ENCODE data around the gene STAT6. TPM values are rescaled to one million over a fixed set of nuclear protein-coding genes. Genes with fewer than 3 reads are reported as not detected.
"Not testable (repeated sequence)": the region's sequence is repeated elsewhere in the genome, so short reads cannot be mapped to it uniquely, and the experiment has no call there.

The STAT6 gene
- polyA plus RNA-seq, 10 donors: 32.6 to 53.5 (median 40.8) TPM

- DNase-seq: no peak
Measured at GRCh38 chr12:57055824-57056223, 55.3 kb downstream of the STAT6 start.

GRCh38 chr12:57053901-57054300 lies 57.3 kb downstream of the STAT6 start:
- not testable (repeated sequence) for DNase-seq

GRCh38 chr12:57053146-57053545 lies 58.0 kb downstream of the STAT6 start:
- DNase-seq: not testable (repeated sequence)

- DNase-seq: no peak
Measured at GRCh38 chr12:57051011-57051410, 60.2 kb downstream of the STAT6 start.

- no peak for DNase-seq
Measured at GRCh38 chr12:57049890-57050289, 61.3 kb downstream of the STAT6 start, which contains the start of gene MYO1A. Gene MYO1A, minus strand, starts transcription at chr12:57050129. Its CDS starts 1,806 bp downstream, at chr12:57048323.

GRCh38 chr12:57049119-57049446 lies 62.1 kb downstream of the STAT6 start:
- DNase-seq: no peak

- no peak for DNase-seq
Measured at GRCh38 chr12:57048423-57049118, 62.6 kb downstream of the STAT6 start.

- no peak for DNase-seq
Measured at GRCh38 chr12:57047981-57048380, 63.2 kb downstream of the STAT6 start.

GRCh38 chr12:57046947-57047890 lies 63.9 kb downstream of the STAT6 start:
- DNase-seq: no peak

GRCh38 chr12:57046086-57046791 lies 64.9 kb downstream of the STAT6 start:
- DNase-seq: no peak

Other genes starting within 250 kb of the STAT6 start
- under 1 TPM; 0.12 to 0.77 (median 0.35) TPM for gene SDR9C7, start 177.0 kb downstream of the STAT6 start, polyA plus RNA-seq (ENCODE audit: insufficient read length in 10 of 10)
- gene RDH16, start 153.8 kb downstream of the STAT6 start, polyA plus RNA-seq (ENCODE audit: insufficient read length in 10 of 10): under 1 TPM; 0.10 to 0.64 (median 0.39) TPM
- gene ZBTB39, start 104.8 kb downstream of the STAT6 start, polyA plus RNA-seq (ENCODE audit: insufficient read length in 10 of 10): 1 to 10 TPM; 4.6 to 7.0 (median 5.7) TPM
- under 1 TPM in 4 of 10 donors, not detected in 6; 0.24 to 0.75 (median 0.52) TPM for gene TAC3, start 94.8 kb downstream of the STAT6 start, polyA plus RNA-seq (ENCODE audit: insufficient read length in 10 of 10)
- gene MYO1A, start 61.2 kb downstream of the STAT6 start, polyA plus RNA-seq (ENCODE audit: insufficient read length in 10 of 10): under 1 TPM in 6 of 10 donors, not detected in 4; 0.11 to 0.71 (median 0.33) TPM
- gene NEMP1, start 32.6 kb downstream of the STAT6 start, polyA plus RNA-seq (ENCODE audit: insufficient read length in 10 of 10): 10 to 100 TPM; 13.5 to 26.0 (median 17.5) TPM
- 10 to 100 TPM; 23.9 to 40.1 (median 30.4) TPM for gene NAB2, start 22.2 kb downstream of the STAT6 start, polyA plus RNA-seq (ENCODE audit: insufficient read length in 10 of 10)
- gene LRP1, start 17.1 kb upstream of the STAT6 start, polyA plus RNA-seq (ENCODE audit: insufficient read length in 10 of 10): 100 to 1,000 TPM in 9 of 10 donors, 10 to 100 TPM in 1; 95.2 to 226 (median 134) TPM
- gene LRP1-AS, start 36.3 kb upstream of the STAT6 start, polyA plus RNA-seq (ENCODE audit: insufficient read length in 10 of 10): 1 to 10 TPM in 3 of 10 donors, under 1 TPM in 6, not detected in 1; 0.47 to 1.1 (median 0.92) TPM
- gene NXPH4, start 105.4 kb upstream of the STAT6 start, polyA plus RNA-seq (ENCODE audit: insufficient read length in 10 of 10): 1 to 10 TPM; 1.7 to 5.1 (median 2.1) TPM
- gene SHMT2, start 118.3 kb upstream of the STAT6 start, polyA plus RNA-seq (ENCODE audit: insufficient read length in 10 of 10): 10 to 100 TPM; 50.2 to 76.8 (median 63.3) TPM
- gene STAC3, start 139.8 kb upstream of the STAT6 start, polyA plus RNA-seq (ENCODE audit: insufficient read length in 10 of 10): 100 to 1,000 TPM; 248 to 457 (median 368) TPM